GM21528 (cell line): ENCODE data around the gene ACO2.
"Not testable (repeated sequence)": the region's sequence is repeated elsewhere in the genome, so short reads cannot be mapped to it uniquely, and the experiment has no call there.

Experiments used
- ATAC-seq: cut with Tn5 transposase; IDR thresholded peaks from one replicate; pipeline ENCODE4 v1.9.1; 2021; ENCODE audit warnings: mild to moderate bottlenecking, moderate library complexity; ENCODE audit not compliant: unreplicated experiment, low FRiP score

ACO2 gene

DNA sequence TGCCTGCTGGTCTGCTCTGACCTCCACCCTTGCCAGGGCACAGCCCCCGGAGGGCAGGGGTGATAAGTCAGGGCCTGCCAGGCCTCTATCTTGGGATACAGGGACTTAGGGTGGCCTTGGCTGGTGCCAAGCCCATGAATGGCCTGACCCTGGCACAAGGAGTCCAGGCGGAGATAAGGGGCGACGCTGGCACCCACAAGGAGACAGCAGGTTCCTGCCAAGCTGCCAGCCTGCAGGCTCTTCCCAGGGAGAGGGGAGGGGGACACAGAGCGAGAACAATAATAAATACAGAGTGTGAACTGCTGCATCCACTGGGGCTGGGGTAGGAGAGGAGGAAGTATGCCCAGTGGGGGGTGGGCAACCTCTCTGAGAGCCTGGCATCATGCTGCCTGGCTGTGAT, 92.9 kb downstream of the ACO2 start:
- no peak for ATAC-seq

DNA sequence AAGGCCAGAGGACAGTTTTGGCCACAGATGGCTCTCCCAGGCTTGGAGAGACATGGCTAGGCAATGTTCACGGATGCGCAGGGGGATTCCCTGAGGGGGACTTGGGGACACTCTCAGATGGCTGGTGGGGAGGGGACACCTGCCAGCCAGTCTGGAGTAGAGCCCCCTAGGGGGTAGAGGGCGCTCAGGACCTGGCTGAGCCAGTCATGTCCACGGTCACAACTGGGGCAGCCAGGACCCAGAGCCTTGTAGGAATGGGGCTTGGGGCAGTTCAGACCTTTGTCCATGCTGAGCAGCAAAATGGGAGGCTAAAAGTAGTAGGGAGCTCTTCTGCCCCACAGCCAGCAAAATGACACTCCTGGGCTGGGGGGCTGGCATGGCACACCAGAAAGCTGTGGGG, 93.5 kb downstream of the ACO2 start:
- ATAC-seq: no peak

DNA sequence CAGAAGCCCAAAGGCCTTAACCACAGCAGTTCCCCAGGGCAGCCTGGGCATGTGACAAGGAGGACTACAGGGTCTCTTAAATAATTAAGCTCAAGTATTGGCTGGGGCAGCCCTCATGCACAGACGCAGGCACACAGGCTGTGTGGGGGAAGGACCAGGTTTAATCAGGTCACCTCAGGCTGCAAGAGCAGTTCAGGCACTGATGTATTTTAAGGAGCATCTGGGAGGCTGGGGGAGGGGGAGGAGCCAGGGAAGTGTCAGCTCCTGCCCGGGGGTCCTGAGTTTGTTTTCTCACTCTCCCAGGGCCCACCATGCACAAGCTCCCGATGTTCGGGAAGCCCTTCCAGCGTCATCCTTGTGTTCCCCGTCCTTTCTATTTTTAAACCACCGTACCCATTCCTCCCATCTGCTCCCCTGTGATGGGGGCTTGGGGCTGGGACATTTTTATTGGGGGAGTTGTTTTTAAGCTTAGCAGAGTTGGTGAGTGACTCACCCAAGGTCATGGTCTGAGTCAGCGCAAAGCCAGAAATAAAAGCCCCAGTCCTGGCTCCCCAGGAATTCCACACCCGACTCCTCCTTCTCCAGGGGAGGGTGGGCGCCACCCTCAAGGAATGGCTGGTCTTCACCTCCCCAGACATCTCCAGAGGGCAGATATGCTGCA, 94.3 kb downstream of the ACO2 start:
- ATAC-seq: no peak

DNA sequence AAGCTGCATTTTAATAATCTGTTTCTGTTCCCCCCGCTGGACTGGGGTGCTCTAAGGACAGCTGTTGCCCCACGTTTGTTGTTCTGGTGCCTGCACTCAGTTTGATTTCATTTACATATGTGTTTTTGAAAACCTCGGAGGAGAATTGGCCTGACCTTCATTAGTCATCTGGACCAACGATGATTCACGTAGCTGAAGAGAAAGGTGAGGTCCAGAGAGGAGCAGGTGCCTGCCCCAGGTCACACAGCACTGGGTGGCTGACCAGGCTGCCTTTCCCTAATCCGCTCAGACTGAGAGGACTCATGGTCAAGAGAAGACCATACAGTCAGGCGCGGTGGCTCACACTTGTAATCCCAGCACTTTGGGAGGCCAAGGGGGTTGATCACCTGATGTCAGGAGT, 95.6 kb downstream of the ACO2 start:
- ATAC-seq: no peak

DNA sequence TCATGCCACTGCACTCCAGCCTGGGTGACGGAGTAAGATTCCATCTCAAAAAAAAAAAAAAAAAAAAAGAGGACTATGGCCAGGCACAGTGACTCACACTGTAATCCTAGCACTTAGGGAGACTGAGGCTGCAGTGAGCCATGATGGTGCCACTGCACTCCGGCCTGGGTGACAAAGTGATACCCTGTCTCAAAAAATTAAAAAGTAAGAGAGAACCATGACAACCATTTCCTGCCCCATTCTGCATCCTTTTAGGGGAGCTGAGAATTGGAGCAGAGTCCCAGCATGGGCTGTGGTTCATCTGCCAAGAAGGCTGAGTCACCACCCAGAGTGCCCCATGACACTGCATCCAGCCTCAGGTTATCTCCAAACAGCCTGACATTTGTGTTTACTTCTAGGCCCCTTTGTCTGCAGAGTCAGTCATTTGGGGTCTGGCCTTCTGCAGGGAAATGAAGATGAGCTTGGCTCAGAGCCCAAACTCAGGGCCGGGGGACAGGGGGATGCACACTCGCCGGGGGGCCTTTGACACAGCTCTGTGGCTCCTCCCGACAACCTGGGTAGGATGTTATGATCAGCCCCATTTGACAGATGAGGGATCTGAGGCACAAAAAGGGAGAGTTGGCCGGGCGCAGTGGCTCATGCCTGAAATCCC, 96.6 kb downstream of the ACO2 start:
- no peak for ATAC-seq

DNA sequence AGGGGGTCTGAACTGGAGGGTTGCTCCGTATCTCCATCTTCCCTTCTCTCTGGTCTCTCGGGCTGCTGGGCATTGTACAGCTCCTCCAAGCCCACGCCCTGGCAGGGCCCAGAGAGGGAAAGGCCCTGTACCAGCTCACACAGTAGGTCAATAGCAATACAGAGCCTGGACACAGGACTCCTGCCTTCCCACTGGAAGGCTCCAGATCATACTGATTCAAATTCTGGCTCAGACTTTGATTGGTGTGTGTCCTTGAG, 98.5 kb downstream of the ACO2 start:
- no peak for ATAC-seq

DNA sequence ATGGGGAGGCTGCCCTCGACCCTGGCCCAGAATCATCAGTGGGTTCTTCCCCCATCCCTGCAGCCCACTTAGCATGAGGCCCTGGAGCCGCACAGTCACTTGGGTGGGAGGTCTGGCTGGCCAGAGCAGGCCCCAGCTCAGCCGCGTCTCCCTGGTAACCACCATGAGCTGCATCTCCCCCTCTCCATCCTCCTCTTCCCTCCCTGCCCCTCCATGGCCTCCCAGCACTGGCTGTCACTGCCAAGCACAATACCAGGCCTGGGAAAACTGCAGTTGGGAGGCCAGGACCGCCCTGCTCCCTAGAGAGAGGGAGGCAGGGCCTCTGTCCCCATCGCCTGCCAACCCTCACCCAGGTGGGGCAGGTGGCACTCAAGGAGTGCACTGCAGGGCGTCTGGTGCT, 99.9 kb downstream of the ACO2 start:
- ATAC-seq: no peak

DNA sequence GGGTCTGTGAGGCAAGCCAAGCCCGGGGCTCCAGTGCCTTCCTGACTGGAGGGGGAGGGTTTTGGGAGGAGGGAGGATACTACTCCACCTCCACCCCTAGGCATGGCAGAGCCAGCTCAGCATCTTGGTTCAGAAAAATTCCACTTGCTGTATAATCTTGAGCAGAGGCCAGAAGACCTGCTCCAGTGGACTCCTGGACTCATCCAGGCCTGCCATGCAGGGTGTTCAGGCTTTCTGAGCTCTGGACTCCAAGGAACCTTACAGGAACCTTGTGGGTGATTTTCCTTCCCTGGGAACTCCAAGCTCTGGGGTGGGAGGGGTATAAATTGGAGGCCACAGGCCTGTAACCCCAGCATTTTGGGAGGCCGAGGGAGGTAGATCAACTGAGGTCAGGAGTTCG, 101.3 kb downstream of the ACO2 start:
- no peak for ATAC-seq

DNA sequence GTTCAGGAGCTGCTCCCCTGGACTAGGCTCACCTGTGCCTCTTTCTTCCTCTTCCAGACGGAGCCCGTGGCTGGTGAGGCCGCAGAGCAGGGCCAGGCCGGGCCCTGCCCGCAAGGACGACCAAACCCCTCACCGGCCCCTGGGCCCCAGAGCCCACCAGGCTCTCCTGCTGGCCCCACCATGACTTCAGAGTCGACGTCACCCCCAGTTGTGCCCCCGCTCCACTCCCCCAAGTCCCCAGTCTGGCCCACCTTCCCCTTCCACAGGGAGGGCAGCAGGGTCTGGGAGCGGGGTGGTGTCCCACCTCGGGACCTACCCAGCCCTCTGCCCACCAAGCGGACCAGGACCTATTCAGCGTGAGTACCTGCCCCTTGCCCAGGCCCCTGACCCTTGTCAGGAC, 102.9 kb downstream of the ACO2 start:
- no peak for ATAC-seq

DNA sequence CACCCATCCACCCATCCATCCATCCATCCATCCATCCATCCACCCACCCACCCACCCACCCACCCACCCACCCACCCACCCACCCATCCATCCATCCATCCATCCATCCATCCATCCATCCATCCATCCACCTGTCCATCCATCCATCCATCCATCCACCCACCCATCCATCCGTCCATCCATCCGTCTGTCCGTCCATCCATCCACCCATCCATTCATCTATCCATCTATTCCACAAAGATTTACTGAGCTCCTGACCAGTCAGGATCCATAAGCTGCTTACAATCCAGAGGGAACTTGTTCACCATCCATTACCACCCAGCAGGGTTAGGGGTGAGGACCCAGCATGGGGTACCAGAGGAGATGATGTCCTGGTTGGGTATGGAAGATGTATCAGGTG, 103.4 kb downstream of the ACO2 start:
- ATAC-seq: not testable (repeated sequence)

DNA sequence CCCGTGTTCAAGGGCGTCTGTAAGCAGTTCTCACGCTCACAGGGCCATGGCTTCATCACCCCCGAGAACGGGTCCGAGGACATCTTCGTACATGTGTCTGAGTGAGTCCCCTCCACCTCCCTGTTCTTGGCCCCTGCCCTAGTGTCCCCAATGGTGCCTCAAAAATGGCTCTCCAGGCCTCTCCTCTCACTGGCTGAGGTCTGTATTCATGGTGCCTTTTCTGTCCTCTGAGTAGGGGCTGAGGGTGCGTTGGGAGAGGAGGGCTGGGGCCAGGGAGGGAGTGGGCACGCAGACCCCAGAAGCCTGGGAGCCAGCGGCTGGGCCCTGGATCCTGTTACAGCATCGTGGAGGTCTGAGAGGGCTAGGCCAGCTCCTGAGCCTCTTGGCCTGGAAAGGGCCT, 104.8 kb downstream of the ACO2 start:
- ATAC-seq: no peak

DNA sequence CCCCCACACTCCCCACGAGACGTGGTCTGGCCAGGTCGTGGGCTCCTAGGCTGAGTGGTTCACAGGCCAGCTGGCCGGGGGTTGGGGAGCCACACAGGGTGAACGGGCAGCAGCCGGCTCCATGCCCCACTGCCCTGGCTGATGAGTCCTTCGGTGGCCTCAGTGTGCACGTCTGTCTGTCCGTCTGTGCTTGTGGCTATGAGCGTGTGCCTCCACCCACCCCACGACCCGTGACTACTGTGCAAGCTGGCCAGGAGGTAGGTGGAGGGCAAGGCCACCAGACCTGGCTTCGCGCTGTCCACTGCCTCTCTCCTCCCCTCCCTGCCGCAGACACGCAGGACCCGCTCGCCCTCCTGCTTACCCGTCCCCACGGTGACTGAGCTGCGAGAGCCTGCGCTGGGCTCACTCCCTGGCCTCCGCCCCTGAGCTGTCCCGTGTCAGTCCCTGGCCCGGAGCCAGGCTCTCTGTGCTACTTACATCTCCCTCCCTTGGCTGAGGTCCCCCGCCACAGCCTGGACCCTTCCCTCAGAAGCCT, 106.0 kb downstream of the ACO2 start:
- ATAC-seq: no peak

DNA sequence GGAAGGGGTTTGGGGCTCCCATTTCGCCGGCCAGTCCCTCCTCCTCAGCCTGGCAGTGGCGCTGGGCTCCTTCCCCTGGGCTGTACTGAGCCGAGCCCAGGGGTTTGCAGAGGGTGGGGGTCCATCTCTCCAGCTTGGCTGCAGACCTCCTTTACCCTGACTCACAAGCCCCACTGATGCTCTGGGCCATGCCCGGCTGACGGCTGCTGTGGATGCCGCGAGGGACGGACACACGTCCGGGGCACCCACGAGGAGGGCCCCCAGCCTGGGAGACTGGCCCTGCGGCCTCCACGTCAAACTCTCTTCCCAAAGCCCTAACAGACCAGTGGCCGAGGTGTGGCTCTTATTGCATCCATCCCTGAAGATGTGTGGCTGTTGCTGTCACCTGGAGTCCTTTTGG, 106.6 kb downstream of the ACO2 start:
- ATAC-seq: no peak

DNA sequence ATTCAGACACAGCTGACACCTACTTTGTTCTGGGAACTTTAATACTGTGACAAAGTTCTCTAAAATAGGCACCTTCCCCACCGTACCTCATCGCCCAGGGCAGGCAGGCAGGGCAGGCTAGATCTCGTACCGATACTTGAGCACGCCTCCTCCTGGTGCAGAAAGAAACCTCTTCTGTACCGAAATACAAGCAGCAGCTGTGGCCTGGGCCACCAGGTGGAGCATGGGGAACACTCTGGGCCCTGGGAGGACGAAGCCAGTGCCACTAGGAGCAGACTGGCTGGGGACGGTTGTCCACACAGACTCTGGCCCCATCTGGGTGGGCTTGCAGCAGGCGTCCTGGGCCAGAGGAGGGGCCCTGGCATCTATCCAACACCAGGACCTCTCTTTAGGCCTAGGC, 108.0 kb downstream of the ACO2 start:
- ATAC-seq: no peak

DNA sequence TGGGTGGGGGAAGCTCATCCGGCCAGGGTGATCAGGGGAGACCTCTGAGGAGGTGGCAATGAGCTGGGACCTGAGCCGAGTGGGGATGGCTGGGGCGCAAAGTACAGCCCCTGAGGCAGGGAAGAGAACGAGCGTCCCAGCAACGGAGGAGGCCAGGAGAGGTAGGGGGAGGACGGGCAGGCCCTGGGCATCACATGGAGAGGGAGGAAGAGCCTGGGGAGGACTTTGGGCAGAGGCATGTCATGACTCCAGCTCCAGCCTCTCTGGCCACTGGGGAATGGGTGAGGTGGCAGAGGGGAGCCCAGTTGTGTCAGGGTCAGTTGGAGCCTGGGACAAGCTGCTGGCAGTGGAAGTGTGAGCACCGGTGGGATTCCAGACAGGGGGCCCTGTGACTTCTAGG, 109.2 kb downstream of the ACO2 start:
- ATAC-seq: no peak
